Right ventricle myocardium inferior (tissue), 1 donor: ENCODE data around the gene TIMP4. TPM values are rescaled to one million over a fixed set of nuclear protein-coding genes. Genes with fewer than 3 reads are reported as not detected.

ENCODE experiments used
- ATAC-seq: fragments of 200-7000 bp; cut with Tn5 transposase; one replicate; pipeline ENCODE4 v1.9.1; 2020; ENCODE audit warnings: mild to moderate bottlenecking, moderate library complexity
- DNase-seq: peaks from one replicate; pipeline ENCODE4 v3.0.0; 2021; ENCODE audit errors: missing footprints
- intact Hi-C: fragments of 100-400 bp; cut with DNase I; formaldehyde crosslinking; loops from one replicate; pipeline ENCODE4 v1.11.0; 2022
- total RNA-seq: library from RNA; stranded (reverse); fragmentation: NEBNext Ultra II Directional; extraction: Animal tissue kit (Norgen Biotek cat#: 25700); gene quantifications from one replicate; pipeline ENCODE4 v1.2.1, GENCODE V29; 2021
- donor health status: DM: no; HTN: yes; CAD: no; lungs with severe emphysema.

TIMP4 gene
- total RNA-seq, 1 donor from 2014 or later = 23.8 TPM

- intact Hi-C loops = no loop called here
- ATAC-seq (no peak), DNase-seq (no peak)
Observed at GRCh38 chr3:12125772-12126171, 32.9 kb downstream of the TIMP4 start.

- DNase-seq = no peak
- intact Hi-C loops = no loop called here
- ATAC-seq = no peak
Observed at GRCh38 chr3:12121466-12121865, 37.2 kb downstream of the TIMP4 start.

GRCh38 chr3:12120374-12121140, 38.2 kb downstream of the TIMP4 start:
- no peak for ATAC-seq
- intact Hi-C loops = no loop called here
- no peak for DNase-seq

- intact Hi-C loops = no loop called here
- ATAC-seq = no peak
- no peak for DNase-seq
Observed at GRCh38 chr3:12117473-12117872, 41.2 kb downstream of the TIMP4 start.

- intact Hi-C loops = no loop called here
- no peak for ATAC-seq
- DNase-seq = no peak
Observed at GRCh38 chr3:12116870-12117269, 41.8 kb downstream of the TIMP4 start.

- intact Hi-C loops = no loop called here
- no peak for DNase-seq
- ATAC-seq = no peak
Observed at GRCh38 chr3:12115849-12116248, 42.9 kb downstream of the TIMP4 start.

GRCh38 chr3:12115104-12115503, 43.6 kb downstream of the TIMP4 start:
- intact Hi-C loops = no loop called here
- DNase-seq (no peak), ATAC-seq (no peak)

GRCh38 chr3:12114251-12114650, 44.5 kb downstream of the TIMP4 start:
- ATAC-seq (no peak), DNase-seq (no peak)
- intact Hi-C loops = no loop called here

GRCh38 chr3:12107071-12107713, 51.5 kb downstream of the TIMP4 start:
- ATAC-seq (no peak), DNase-seq (no peak)
- intact Hi-C loops = no loop called here

Other genes with a start within 250 kb of the TIMP4 start
- 0.30 TPM for gene SYN2, start 154.5 kb downstream of the TIMP4 start, total RNA-seq
- gene PPARG, start 130.2 kb upstream of the TIMP4 start, total RNA-seq = 25.7 TPM